Motor neuron (in vitro differentiated cells): ENCODE data around the gene MAU2. TPM values are rescaled to one million over a fixed set of nuclear protein-coding genes. Genes with fewer than 3 reads are reported as not detected.

Experiments used
- ATAC-seq, 8 experiments: fragments of 200-7000 bp; cut with Tn5 transposase; replicated peaks in 6 of 8; 2 replicates each; pipeline ENCODE4 v1.8.0; 2021; ENCODE audit warnings: mild to moderate bottlenecking in 8 of 8, moderate library complexity in 8 of 8
- H3K27ac ChIP-seq, 2 donors: fragments of 250-450 bp; sonication (Bioruptor Pico); 2 replicates each; pipeline ENCODE4 v1.9.0; 2021; ENCODE audit warnings: antibody characterized with exemption in 2 of 2, mild to moderate bottlenecking in 2 of 2, moderate library complexity in 1 of 2
- H3K4me1 ChIP-seq, 2 donors: fragments of 250-450 bp; sonication (Bioruptor Pico); replicated peaks in 1 of 2; 2 replicates each; pipeline ENCODE4 v1.6.1; 2021; ENCODE audit warnings: antibody characterized with exemption in 2 of 2, mild to moderate bottlenecking in 2 of 2, moderate library complexity in 1 of 2
- H3K4me3 ChIP-seq, 5 donors: fragments of 250-450 bp; sonication (Bioruptor Pico); 2 replicates each; pipeline ENCODE4 v1.9.0; 2021; ENCODE audit warnings: antibody characterized with exemption in 5 of 5, mild to moderate bottlenecking in 5 of 5, moderate library complexity in 4 of 5
- WGBS, 10 experiments: fragments of 450-650 bp; shearing (Covaris generic); methylation state at CpG; one replicate each; pipeline ENCODE4 v1.0.0; 2022; 5-methylcytosine and 5-hydroxymethylcytosine counted together
- in situ Hi-C, 9 experiments: fragments of 400-800 bp; cut with MboI; loops; one replicate each; pipeline ENCODE4 v1.15.0; 2021; ENCODE audit warnings: low sequenced_read_pairs in 9 of 9, low pct_unique_long_range_greater_than_20kb in 2 of 9; ENCODE audit not compliant: unreplicated experiment in 9 of 9
- total RNA-seq, 8 experiments: library from RNA; unstranded; fragments of 300-600 nt; gene quantifications; 2 replicates each; pipeline versions ENCODE4 v1.2.3 to v1.2.4, GENCODE V29; 2022

The MAU2 gene
- total RNA-seq, 8 experiments from 2014 or later: 17.7 to 67.6 (median 27.4) TPM

DNA sequence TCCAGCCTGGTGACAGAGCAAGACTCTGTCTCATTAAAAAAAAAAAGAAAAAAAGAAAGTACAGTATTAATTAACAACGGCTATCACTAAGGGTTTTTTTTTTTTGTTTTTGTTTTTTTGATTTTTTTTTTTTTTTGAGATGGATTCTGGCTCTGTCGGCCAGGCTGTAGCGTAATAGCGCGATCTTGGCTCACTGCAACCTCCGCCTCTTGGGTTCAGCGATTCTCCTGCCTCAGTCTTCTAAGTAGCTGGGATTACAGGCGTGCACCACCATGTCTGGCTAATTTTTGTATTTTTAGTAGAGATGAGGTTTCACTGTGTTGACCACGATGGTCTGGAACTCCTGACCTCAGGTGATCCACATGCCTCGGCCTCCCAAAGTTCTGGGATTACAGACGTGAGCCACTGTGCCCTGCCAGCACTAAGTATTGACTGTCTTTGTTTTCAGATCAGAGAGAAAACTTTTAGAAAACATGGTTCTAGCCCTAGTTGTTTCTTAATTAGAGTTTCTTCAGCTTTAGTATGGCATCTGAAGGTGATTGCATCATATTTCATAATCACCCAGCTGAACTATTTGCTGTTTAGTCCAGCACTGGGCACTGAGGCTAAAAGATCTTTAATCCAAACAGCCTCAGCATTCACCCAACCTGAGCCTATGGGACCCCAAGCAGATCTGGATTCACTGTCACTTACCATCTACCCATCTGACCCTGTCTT lies 82.2 kb downstream of the MAU2 start:
- Histone ChIP-seq H3K4me1 (peaks cover 23 to 27% of the 10 kb centered on the region in 2 donors), H3K27ac (no peak overlapping the region), H3K4me3 (no peak overlapping the region)
- WGBS, 10 experiments: 89 to 96% (median 92%) methylated on average over 2 to 9 of the region's 11 CpGs; no CpG with 5 or more reads in 3 of the 10 experiments
- in situ Hi-C loops: no loop called here
- no peak for ATAC-seq

DNA sequence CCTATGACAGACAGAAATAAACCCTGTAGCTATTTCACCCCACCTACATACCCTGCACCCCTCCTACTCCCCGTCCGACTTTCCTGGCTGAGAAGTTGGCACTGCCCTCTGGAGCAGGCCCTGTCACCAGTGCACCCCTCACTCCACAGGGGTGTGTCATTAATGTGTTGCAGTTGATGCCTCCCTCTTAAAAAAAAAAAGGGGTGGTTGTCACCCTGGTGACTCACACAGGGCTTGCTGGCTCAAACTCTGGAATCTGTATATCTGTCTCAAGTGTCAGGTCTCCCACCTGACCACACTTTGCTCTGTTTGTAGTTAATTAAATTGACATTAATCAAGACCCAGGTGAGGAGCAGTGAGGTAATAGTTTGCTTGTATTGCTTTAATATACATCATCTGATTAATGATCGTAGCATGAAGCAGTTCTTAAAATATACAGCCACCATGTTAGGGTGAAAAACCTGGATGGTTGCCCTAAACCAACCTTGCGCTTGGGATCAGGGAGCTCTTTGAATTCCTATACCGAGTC lies 82.8 kb downstream of the MAU2 start:
- peak in 6 of 8 experiments; percentile 1 to 20 (median 6) for ATAC-seq
- in situ Hi-C loops: no loop called here
- no peak overlapping the region for H3K27ac ChIP-seq
- peaks cover 24 to 27% of the 10 kb centered on the region in 2 donors for H3K4me1 ChIP-seq
- no peak overlapping the region for H3K4me3 ChIP-seq
- 45 to 100% (median 80%) methylated on average over 1 to 4 of the region's 5 CpGs; no CpG with 5 or more reads in 3 of the 10 experiments for WGBS, 10 experiments

DNA sequence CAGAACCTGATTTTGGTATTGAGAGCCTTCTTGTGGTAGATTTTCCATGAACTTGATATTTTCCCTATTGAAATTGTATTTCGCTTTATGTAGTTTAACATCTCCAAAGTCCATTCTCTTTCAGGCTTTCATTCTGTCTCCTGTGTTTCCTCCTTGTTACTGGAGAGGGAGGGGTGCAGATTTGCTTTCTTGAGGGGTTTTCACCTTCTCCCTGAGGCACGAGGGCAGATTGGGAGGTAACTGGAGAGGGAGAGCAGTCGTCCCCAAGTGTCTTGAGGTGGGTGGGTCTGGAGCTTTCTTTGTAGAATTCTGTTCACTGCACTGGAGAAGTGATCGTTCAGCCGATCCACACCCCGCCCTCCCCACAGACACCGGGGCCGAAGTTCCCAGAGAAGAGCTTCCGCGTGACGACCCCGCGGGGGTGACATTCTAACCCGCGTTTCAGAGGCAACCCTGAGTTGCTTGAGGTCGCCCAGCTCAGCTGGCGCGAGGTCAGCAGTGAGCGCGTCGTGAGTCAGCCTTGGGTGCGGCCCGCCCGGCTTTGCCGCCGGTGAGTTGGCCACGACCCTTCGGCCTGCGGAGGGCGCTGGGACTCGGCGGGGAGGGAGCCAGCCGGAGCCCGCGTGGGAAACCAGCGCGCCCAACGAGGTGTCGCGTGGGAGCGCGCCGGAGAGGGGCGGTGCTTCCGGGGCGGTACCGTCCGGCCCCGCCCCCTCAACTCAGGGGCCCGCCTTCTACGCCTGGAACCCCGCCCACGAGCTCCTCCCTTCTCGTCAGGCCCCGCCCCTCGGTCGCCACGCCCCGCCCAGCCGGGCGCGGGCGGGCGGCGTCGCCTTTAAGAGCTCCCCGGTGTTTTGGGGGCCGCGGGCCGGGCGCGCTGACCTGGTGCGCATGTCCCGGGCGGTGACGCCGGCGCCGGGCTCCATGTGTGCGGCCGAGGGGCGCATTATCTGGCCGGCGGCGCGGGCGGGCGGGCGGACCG lies 84.5 kb downstream of the MAU2 start, which contains the start of gene GATAD2A:
Gene GATAD2A (plus strand): TSS at position 797 of the 982 bp plus-strand sequence. CDS start 59,671 bp downstream, outside the sequence.
- H3K27ac ChIP-seq: peak within 1 kb of the TSS; percentile 71 to 82
- H3K4me3 ChIP-seq: peak within 1 kb of the TSS; percentile 66 to 96 (median 91)
- in situ Hi-C loops: no loop called here
- 0 to 45% (median 11%) methylated on average over 1 to 11 of the region's 90 CpGs; no CpG with 5 or more reads in 2 of the 10 experiments for WGBS, 10 experiments
- ATAC-seq: peak; percentile 76 to 88 (median 86)
- peaks cover 24 to 29% of the 10 kb centered on the region in 2 donors for H3K4me1 ChIP-seq

DNA sequence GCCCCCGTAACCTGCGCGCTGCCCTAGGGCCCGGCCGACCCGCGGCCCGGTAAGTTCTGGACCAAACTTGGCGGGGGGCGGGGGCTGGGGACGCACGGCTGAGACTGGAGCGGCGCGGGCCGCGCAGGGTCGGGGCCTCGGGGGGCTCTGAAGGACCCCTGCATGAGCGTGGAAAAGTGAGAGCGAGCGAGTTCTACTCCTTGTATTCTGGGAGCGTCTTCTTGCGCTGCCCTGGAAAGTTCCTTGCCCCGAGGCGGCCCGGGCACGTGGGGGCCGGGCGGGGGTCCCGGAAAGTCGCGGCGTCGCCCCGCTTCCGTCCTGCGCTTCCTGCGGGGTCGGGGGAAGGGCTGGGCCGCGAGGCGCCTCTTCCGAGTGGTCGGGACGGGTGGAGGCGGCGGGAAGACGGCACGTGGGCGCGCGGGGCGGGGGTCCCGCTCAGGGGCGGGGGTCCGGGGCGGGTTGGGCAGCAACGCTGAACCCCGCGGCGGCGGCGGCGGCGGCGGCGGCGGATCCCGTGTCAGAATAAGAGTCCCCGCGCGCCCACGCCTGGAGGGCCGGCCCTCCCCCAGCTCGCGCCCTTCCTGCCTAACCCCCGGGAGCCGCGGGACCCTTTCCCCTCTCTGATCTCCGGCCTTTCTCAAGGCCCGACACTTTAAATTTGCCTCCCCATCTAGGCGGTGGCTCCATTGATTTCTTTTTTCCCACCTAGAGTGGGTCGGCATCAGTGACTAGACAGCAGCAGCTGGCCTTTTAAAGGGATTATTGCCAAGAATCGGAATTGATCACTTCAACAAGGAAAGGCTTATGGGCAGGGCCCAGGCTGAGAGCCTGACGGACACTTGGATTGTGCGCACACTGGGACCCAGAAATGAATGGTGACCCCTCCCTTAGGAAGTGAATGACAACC lies 85.6 kb downstream of the MAU2 start:
- peak; percentile 6 to 29 (median 14) for ATAC-seq
- WGBS, 10 experiments: 0 to 20% (median 3%) methylated on average over 1 to 3 of the region's 87 CpGs; no CpG with 5 or more reads in 3 of the 10 experiments
- H3K4me3 ChIP-seq: peak overlapping the region; percentile 66 to 96 (median 91)

DNA sequence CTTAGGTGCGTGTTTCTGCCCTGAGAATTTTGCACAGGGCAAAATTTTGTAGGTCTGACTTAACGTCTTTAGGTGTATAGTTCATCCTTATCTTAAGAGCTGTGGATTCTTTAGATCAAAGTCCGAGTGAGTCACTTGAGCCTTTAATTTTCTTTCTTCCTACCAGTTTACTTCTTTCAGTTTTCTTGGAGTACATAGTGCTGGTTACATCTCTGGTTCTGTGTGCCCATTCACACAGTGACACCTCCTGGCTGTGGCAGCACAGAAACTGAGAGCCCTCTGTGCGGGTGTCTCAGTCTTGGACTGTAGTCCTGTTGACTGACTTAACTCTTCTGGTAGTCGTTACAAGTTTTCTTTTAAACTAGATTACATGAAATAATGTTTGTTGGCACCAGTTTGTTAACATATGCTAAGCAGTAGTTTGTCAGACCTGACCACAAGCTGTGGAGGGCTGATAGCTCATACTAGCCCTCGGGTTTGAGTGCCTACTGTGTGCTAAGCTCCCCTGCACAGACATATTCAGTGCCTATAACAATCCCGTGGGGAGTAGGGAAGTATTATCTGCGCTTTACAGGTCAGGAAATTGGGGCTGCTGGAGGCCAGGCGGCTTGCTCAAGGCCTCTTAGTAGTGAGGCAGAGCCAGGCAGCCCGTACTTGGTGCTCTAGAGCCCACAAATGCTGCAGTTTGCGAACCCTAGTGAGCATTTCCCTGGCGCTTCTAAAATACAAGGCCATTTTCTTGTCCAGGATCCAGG lies 86.4 kb downstream of the MAU2 start:
- ATAC-seq: peak in 3 of 8 experiments; percentile 7 to 24 (median 15)
- peak overlapping the region; percentile 66 to 96 (median 91) for H3K4me3 ChIP-seq
- peak overlapping the region; percentile 71 to 82 for H3K27ac ChIP-seq
- 0 to 57% (median 10%) methylated on average over 1 to 8 of the region's 12 CpGs; no CpG with 5 or more reads in 1 of the 10 experiments for WGBS, 10 experiments
- H3K4me1 ChIP-seq: peaks cover 21 to 30% of the 10 kb centered on the region in 2 donors
- in situ Hi-C loops: no loop called here

More for the DNA sequence above, 85.6 kb downstream of the MAU2 start:
- Histone ChIP-seq H3K4me1 (peaks cover 21 to 30% of the 10 kb centered on the region in 2 donors), H3K27ac (peak overlapping the region; percentile 71 to 82)
- in situ Hi-C loops: no loop called here

DNA sequence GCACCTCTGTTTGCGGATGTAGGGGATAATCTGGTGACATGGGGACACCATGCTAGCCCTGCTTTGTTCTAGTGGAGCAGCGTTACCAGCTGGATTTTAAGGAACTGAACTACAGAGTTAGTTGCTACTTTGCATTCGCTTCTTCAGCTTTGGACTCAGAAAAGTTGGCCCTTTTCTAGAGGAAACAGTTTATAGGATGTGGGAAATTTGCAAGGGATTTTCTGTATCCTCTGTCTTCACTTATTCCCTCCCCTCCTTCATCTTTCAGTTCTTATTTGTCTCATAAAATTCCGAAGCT lies 87.0 kb downstream of the MAU2 start:
- ATAC-seq: no peak
- no peak overlapping the region for H3K27ac ChIP-seq
- 18 to 88% (median 71%) methylated on average over 1 to 4 of the region's 4 CpGs; no CpG with 5 or more reads in 2 of the 10 experiments for WGBS, 10 experiments
- peaks cover 21 to 30% of the 10 kb centered on the region in 2 donors for H3K4me1 ChIP-seq
- H3K4me3 ChIP-seq: peak overlapping the region in 2 of 5 donors; percentile 93 to 96
- in situ Hi-C loops: no loop called here

Other genes with a start within 250 kb of the MAU2 start
- gene TMEM161A, start 182.4 kb upstream of the MAU2 start, total RNA-seq: 10 to 100 TPM; 12.7 to 34.7 (median 17.6) TPM
- 1 to 10 TPM in 2 of 8 experiments, under 1 TPM in 5, not detected in 1; 0.20 to 2.5 (median 0.66) TPM for gene MEF2B, start 150.6 kb upstream of the MAU2 start, total RNA-seq
- 10 to 100 TPM; 15.3 to 25.8 (median 19.8) TPM for gene BORCS8, start 128.7 kb upstream of the MAU2 start, total RNA-seq
- gene RFXANK, start 128.6 kb upstream of the MAU2 start, total RNA-seq: 100 to 1,000 TPM in 2 of 8 experiments, 10 to 100 TPM in 6; 43.6 to 172 (median 88.6) TPM
- gene NR2C2AP, start 117.4 kb upstream of the MAU2 start, total RNA-seq: 10 to 100 TPM in 4 of 8 experiments, 1 to 10 TPM in 4; 8.7 to 26.0 (median 11.8) TPM
- gene NCAN, start 108.9 kb upstream of the MAU2 start, total RNA-seq: 100 to 1,000 TPM in 1 of 8 experiments, 10 to 100 TPM in 6, 1 to 10 TPM in 1; 7.1 to 211 (median 27.4) TPM
- gene TM6SF2, start 47.5 kb upstream of the MAU2 start, total RNA-seq: 1 to 10 TPM in 3 of 8 experiments, under 1 TPM in 5; 0.16 to 1.7 (median 0.78) TPM
- 10 to 100 TPM; 27.6 to 66.0 (median 42.5) TPM for gene SUGP1, start 320 bp upstream of the MAU2 start, total RNA-seq
- 10 to 100 TPM; 23.9 to 65.0 (median 39.6) TPM for gene GATAD2A, start 84.8 kb downstream of the MAU2 start, total RNA-seq
- 1 to 10 TPM in 7 of 8 experiments, under 1 TPM in 1; 0.92 to 3.2 (median 2.0) TPM for gene TSSK6, start 194.7 kb downstream of the MAU2 start, total RNA-seq
- 100 to 1,000 TPM; 323 to 522 (median 409) TPM for gene NDUFA13, start 195.4 kb downstream of the MAU2 start, total RNA-seq
- gene YJEFN3, start 208.1 kb downstream of the MAU2 start, total RNA-seq: 10 to 100 TPM in 1 of 8 experiments, 1 to 10 TPM in 7; 1.1 to 10.6 (median 4.2) TPM
- gene CILP2, start 217.4 kb downstream of the MAU2 start, total RNA-seq: 1 to 10 TPM in 2 of 8 experiments, under 1 TPM in 6; 0.37 to 1.5 (median 0.90) TPM